Lung (tissue), 12 donors: ENCODE measurements around the gene BATF2. TPM values are rescaled to one million over a fixed set of nuclear protein-coding genes. Genes with fewer than 3 reads are reported as not detected.

Experiments used
- ATAC-seq: fragments of 200-7000 bp; cut with Tn5 transposase; one replicate; pipeline ENCODE4 v1.9.1; 2020; ENCODE audit warnings: moderate number of reproducible peaks; ENCODE audit not compliant: insufficient read depth, low FRiP score
- DNase-seq, 3 donors: peaks; one replicate each; pipeline ENCODE4 v3.0.0-alpha.2; 2013 to 2017
- H3K27ac ChIP-seq, 2 donors: one replicate each; pipeline ENCODE4 v1.5.1; 2013; ENCODE audit warnings: mild to moderate bottlenecking in 2 of 2, moderate library complexity in 2 of 2, control low read depth in 1 of 2, inconsistent platforms in 1 of 2, low read depth in 1 of 2, low read length in 1 of 2
- H3K27me3 ChIP-seq, 3 donors: one replicate each; pipeline ENCODE4 v1.5.1; 2013; ENCODE audit warnings: low read length in 2 of 3; ENCODE audit not compliant: control insufficient read depth in 3 of 3, insufficient read depth in 3 of 3
- H3K36me3 ChIP-seq, 4 donors: one replicate each; pipeline ENCODE4 v1.5.1; 2013; ENCODE audit warnings: low read length in 4 of 4, mild to moderate bottlenecking in 1 of 4, moderate library complexity in 1 of 4; ENCODE audit not compliant: control insufficient read depth in 4 of 4, insufficient read depth in 4 of 4
- H3K4me1 ChIP-seq, 5 donors: one replicate each; pipeline ENCODE4 v1.5.1; 2013; ENCODE audit warnings: low read length in 5 of 5, mild to moderate bottlenecking in 2 of 5, moderate library complexity in 1 of 5; ENCODE audit not compliant: control insufficient read depth in 5 of 5, insufficient read depth in 5 of 5
- H3K4me3 ChIP-seq: one replicate; pipeline ENCODE4 v1.5.1; 2013; ENCODE audit warnings: mild to moderate bottlenecking, control low read depth, moderate library complexity
- H3K9ac ChIP-seq, 2 donors: one replicate each; pipeline ENCODE4 v1.5.1; 2013; ENCODE audit warnings: low read length in 2 of 2, control low read depth in 1 of 2; ENCODE audit not compliant: insufficient read depth in 1 of 2
- H3K9me3 ChIP-seq, 4 donors: one replicate each; pipeline ENCODE4 v1.5.1; 2013; ENCODE audit warnings: low read length in 3 of 4, mild to moderate bottlenecking in 1 of 4, moderate library complexity in 1 of 4; ENCODE audit not compliant: control insufficient read depth in 4 of 4, insufficient read depth in 3 of 4
- CTCF ChIP-seq: IDR thresholded peaks from 2 replicates; pipeline ENCODE4 v1.5.1; 2012; ENCODE audit warnings: mild to moderate bottlenecking; ENCODE audit errors: control extremely low read depth, extremely low read depth
- WGBS, 2 donors: extraction: QIAGEN DNeasy Blood & Tissue Kit; methylation state at CpG; one replicate each; pipeline ENCODE4 v1.1.7; 2013; 5-methylcytosine and 5-hydroxymethylcytosine counted together
- polyA plus RNA-seq, 2 donors: library from polyadenylated mRNA; stranded (reverse); fragments of 200-250 nt; gene quantifications; one replicate each; pipeline ENCODE4 v1.2.1, GENCODE V29; 2013
- total RNA-seq, 2 donors: library from RNA; depleted of rRNA in 1 of 2; stranded (reverse); fragments of >200 nt in 1 of 2; gene quantifications; one replicate each; pipeline ENCODE4 v1.2.1, GENCODE V29; 2014 to 2021
- donor health status: control.
- donor health status: control.
- donor health status: Bipolar disorder and iron deficiency.
- donor health status: healthy.
- donor health status: DM: yes; HTN: yes; CAD: no.

BATF2 gene
- total and polyA plus RNA-seq, 4 donors, result 2.9 to 7.4 (median 5.0) TPM

DNA sequence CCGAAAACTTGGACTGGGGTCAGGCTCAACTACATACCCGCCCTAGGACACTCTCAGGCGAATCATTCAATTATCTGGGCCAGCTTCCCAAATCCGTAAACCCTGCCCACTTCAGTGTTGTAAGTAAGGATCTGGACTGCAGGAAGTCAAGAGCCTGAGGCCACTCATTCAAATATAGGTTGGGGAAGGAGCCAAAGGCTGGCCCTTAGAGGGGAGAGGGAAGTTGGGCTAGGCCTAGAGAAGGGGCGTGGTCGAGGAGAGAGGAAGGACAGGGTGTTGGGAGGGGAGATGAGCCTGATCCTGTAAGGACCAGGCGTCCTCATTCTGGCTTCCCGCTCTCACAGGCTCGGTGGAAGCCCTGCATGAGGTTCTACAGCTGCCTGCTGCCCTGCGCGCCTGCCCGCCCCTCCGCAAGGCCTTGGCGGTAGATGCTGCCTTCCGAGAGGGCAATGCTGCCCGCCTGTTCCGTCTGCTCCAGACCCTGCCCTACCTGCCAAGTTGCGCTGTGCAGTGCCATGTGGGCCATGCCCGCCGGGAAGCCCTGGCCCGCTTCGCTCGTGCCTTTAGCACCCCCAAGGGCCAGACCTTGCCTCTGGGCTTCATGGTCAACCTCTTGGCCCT lies 47.2 kb upstream of the BATF2 start:
- WGBS, 2 donors, result 73 to 78% methylated on average over 23 of the region's 23 CpGs
- DNase-seq, result peak in 1 of 3 donors; percentile 26

DNA sequence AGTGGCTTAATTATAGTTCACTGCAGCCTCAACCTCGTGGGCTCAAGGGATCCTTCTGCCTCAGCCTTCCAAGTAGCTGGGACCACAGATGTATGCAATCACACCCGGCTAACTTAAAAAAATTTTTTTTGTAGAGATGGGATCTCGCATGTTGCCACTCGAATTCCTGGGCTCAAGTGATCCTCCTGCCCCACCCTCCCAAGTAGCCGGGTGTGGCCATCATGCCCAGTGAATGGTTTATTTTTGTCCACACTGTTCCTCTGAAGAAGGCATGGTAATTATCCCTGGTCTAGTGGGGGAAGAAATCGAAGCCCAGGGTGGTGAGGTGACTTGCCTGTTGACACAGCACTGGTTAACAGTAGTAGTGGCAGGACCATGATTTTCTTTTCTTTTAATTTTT lies 46.1 kb upstream of the BATF2 start:
- Histone ChIP-seq H3K4me1 (peaks cover 0 to 24% (median 0%) of the 10 kb centered on the region in 5 donors), H3K36me3 (peaks cover 0 to 26% (median 15%) of the 10 kb centered on the region in 4 donors), H3K9me3 (no peaks in the 10 kb centered on the region), H3K27ac (no peak overlapping the region), H3K4me3 (no peak overlapping the region), H3K9ac (no peak overlapping the region), H3K27me3 (no peaks in the 10 kb centered on the region)
- 75 to 87% methylated on average over 6 of the region's 6 CpGs for WGBS, 2 donors
- no peak for TF ChIP-seq CTCF
- DNase-seq, result no peak
- no peak for ATAC-seq

More for the DNA sequence above, 47.2 kb upstream of the BATF2 start:
- no peak for TF ChIP-seq CTCF
- H3K9me3 ChIP-seq, result no peaks in the 10 kb centered on the region
- no peaks in the 10 kb centered on the region for H3K27me3 ChIP-seq
- peak; percentile 12 for ATAC-seq
- H3K4me3 ChIP-seq, result no peak overlapping the region
- no peak overlapping the region for H3K9ac ChIP-seq
- peaks cover 0 to 28% (median 0%) of the 10 kb centered on the region in 5 donors for H3K4me1 ChIP-seq
- H3K36me3 ChIP-seq, result peaks cover 0 to 18% (median 8%) of the 10 kb centered on the region in 4 donors
- peak overlapping the region in 1 of 2 donors; percentile 40 for H3K27ac ChIP-seq

GRCh38 chr11:65040847-65041622 lies 44.3 kb upstream of the BATF2 start, which contains the start of gene SAC3D1:
Gene SAC3D1, plus strand, starts transcription at chr11:65041210. Its CDS starts 83 bp downstream, at chr11:65041293.
- TF ChIP-seq CTCF, result no peak
- Histone ChIP-seq H3K27me3 (no peaks in the 10 kb centered on the region), H3K9me3 (no peaks in the 10 kb centered on the region), H3K4me1 (peaks cover 0 to 18% (median 0%) of the 10 kb centered on the region in 5 donors), H3K9ac (peak within 1 kb of the TSS in 1 of 2 donors; percentile 49), H3K27ac (peak within 1 kb of the TSS; percentile 91 to 98), H3K36me3 (peaks cover 0 to 35% (median 20%) of the 10 kb centered on the region in 4 donors), H3K4me3 (peak within 1 kb of the TSS; percentile 93)
- DNase-seq (peak; percentile 95 to 96 (median 95)), ATAC-seq (peak; percentile 95)
- 1% methylated on average over 71 to 91 of the region's 91 CpGs for WGBS, 2 donors
